CD4-positive, CD25-positive, alpha-beta regulatory T cell (primary cell): ENCODE data around the gene CLCN1. TPM values are rescaled to one million over a fixed set of nuclear protein-coding genes. Genes with fewer than 3 reads are reported as not detected.
A peak's percentile ranks its signal among the peaks of the same experiment; 100 is the strongest.

ENCODE experiments used
- ATAC-seq, 2 donors: fragments of 150-1000 bp; cut with Tn5 transposase; one replicate each; pipeline ENCODE4 v1.10.0; 2021; ENCODE audit warnings: low read depth in 2 of 2, moderate number of reproducible peaks in 2 of 2, moderate library complexity in 1 of 2
- DNase-seq, 3 donors: peaks; one replicate each; pipeline versions ENCODE4 v3.0.0 to v3.0.0-alpha.2; 2012 to 2022; ENCODE audit warnings: mixed read lengths in 1 of 3
- H3K27ac ChIP-seq: one replicate; pipeline ENCODE4 v1.7.0; 2013; ENCODE audit warnings: mild to moderate bottlenecking, low read length; ENCODE audit not compliant: insufficient read depth, poor library complexity, severe bottlenecking
- H3K27me3 ChIP-seq: one replicate; pipeline ENCODE4 v1.7.0; 2013; ENCODE audit warnings: low read length; ENCODE audit not compliant: control insufficient read depth, insufficient read depth
- H3K36me3 ChIP-seq: one replicate; pipeline ENCODE4 v1.7.0; 2013; ENCODE audit warnings: mild to moderate bottlenecking, low read length, moderate library complexity; ENCODE audit not compliant: control insufficient read depth, insufficient read depth
- H3K4me1 ChIP-seq: 2 replicates; pipeline ENCODE4 v1.7.0; 2013; ENCODE audit warnings: mild to moderate bottlenecking, low read length; ENCODE audit not compliant: insufficient read depth, control insufficient read depth, poor library complexity, severe bottlenecking
- H3K4me3 ChIP-seq: one replicate; pipeline ENCODE4 v1.7.0; 2013; ENCODE audit warnings: low read depth, mild to moderate bottlenecking, low read length, moderate library complexity
- H3K9me3 ChIP-seq, 2 experiments: 1 replicate in 1 of 2; 2 replicates in 1 of 2; pipeline ENCODE4 v1.7.0; 2013; ENCODE audit warnings: low read length in 2 of 2, mild to moderate bottlenecking in 1 of 2, moderate library complexity in 1 of 2; ENCODE audit not compliant: control insufficient read depth in 2 of 2
- H3K27ac Mint-ChIP-seq, 3 donors: one replicate each; pipeline ENCODE4 v1.8.0; 2020 to 2022; ENCODE audit warnings: mild to moderate bottlenecking in 3 of 3, mixed read lengths in 3 of 3, moderate library complexity in 2 of 3
- H3K27me3 Mint-ChIP-seq: one replicate; pipeline ENCODE4 v1.8.0; 2022; ENCODE audit warnings: mild to moderate bottlenecking, mixed read lengths
- H3K36me3 Mint-ChIP-seq: one replicate; pipeline ENCODE4 v1.8.0; 2020; ENCODE audit warnings: mixed read lengths
- H3K4me1 Mint-ChIP-seq, 4 donors: one replicate each; pipeline ENCODE4 v1.8.0; 2020 to 2022; ENCODE audit warnings: mixed read lengths in 4 of 4, mild to moderate bottlenecking in 1 of 4
- H3K4me3 Mint-ChIP-seq, 4 donors: one replicate each; pipeline ENCODE4 v1.8.0; 2020 to 2022; ENCODE audit warnings: mild to moderate bottlenecking in 4 of 4, mixed read lengths in 4 of 4, moderate library complexity in 3 of 4
- H3K9me3 Mint-ChIP-seq, 7 donors: one replicate each; pipeline ENCODE4 v1.8.0; 2020 to 2022; ENCODE audit warnings: mixed read lengths in 7 of 7, mild to moderate bottlenecking in 3 of 7, moderate library complexity in 2 of 7
- polyA plus RNA-seq, 4 donors: library from polyadenylated mRNA; unstranded; fragments of 300-500 nt; fragmentation: Illumina TruSeq; gene quantifications; one replicate each; pipeline ENCODE4 v1.2.3, GENCODE V29; 2021
- total RNA-seq: library from RNA; stranded (reverse); gene quantifications from one replicate; pipeline ENCODE4 v1.2.3, GENCODE V29; 2022

Gene CLCN1
- total and polyA plus RNA-seq, 5 donors from 2014 or later: 0.05 TPM; not detected in 4

DNA sequence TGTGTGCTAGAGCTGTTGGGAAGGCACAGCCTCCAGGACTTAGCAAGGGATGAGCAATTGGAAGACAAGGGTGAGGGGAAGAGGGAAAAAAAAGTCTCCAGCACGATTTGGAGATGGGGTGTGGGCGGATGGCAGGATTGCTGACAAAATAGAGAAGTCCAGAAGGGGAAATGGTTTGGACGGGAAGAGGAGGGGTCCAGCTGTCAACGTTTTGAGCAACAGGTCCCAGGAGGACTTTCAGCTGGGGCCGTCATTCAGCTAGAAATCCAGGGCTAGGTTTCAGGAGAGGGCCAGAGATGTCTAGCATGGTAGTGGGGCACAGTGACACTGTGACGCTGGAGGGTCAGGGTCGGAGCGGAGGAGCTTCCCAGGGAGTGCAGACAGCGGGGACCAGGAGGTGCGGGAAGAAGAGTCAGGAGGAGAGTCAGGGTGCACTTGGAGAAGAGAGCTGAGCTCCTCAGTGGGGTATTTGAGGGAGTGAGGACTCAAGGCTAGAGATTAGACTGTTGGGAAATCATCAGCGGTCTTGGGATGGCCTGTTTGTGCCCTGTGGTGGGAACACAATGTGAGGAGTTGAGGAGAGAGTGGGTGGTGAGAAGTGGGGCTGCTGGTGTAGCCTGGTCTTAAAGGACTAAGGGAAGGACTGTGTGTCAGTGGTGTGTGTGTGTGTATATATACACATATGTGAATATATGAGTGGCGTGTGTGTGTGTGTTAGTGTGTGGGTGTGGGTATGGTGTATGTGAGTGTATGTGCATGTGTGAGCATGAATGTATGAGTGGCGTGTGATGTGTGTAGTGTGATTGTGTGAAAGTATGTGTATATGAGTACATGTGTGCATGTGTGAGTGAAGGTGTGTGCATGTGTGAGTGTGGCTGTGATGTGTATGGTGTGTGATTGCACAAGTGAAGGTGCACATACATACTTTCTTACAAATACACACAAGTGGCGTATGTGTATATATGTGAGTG lies 69.0 kb downstream of the CLCN1 start:
- Histone ChIP-seq H3K27ac (peak overlapping the region; percentile 56), H3K4me3 (peak overlapping the region; percentile 58)
- no peak for DNase-seq

DNA sequence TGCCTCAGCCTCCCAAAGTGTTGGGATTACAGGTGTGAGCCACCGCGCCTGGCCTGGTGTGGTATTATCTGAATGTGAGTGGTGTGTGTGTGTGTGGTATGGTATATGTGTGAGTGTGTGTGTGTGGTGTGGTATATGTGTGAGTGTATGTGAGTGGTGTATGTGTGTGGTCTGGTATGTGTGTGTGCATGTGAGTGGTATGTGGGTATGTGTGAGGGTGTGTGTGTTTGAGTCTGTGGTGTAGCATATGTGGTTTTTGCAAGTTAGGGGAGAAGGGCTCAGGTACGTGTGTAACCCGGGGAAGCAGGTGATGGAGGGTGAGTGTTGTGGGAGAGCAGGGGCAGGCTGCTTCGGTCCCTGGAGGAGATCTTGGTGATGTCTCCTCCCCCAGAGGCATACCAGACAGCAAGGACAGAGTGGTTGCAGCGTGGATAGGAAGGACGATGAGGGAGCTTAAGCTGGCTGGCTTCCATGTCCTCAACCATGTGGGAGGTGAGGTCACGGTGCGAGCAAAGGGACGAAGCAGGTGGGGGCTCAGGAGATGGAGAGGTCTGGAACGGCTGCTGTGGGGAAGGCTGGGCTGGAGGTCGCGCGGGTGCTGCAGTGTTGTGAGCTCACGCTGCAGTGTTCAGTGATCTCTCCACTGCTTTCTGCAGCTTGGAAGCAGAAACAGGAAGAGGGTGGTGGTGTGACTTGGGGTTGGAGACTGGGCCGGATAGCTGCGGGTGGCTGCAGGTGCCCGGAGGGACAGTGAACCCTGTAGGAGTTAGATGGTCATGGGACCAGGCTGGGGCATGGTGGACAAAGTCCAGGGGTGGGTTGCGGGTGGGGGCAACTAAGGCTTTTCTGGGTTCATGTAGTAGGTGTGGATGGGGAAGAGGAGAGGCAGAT lies 70.2 kb downstream of the CLCN1 start:
- ATAC-seq: peak; percentile 49
- peaks cover 0 to 28% (median 6%) of the 10 kb centered on the region in 4 donors for H3K4me1 Mint-ChIP-seq
- Histone ChIP-seq H3K4me1 (peaks cover 54% of the 10 kb centered on the region), H3K9me3 (no peaks in the 10 kb centered on the region), H3K36me3 (peaks cover 35% of the 10 kb centered on the region), H3K4me3 (peak overlapping the region; percentile 58), H3K27me3 (no peaks in the 10 kb centered on the region), H3K27ac (peak overlapping the region; percentile 56)
- peak in 2 of 3 donors; percentile 39 to 64 for DNase-seq
- H3K9me3 Mint-ChIP-seq: no peaks in the 10 kb centered on the region
- H3K4me3 Mint-ChIP-seq: no peak overlapping the region
- H3K27me3 Mint-ChIP-seq: no peaks in the 10 kb centered on the region
- no peak overlapping the region for H3K27ac Mint-ChIP-seq
- H3K36me3 Mint-ChIP-seq: peaks cover 20% of the 10 kb centered on the region

More for the DNA sequence above, 69.0 kb downstream of the CLCN1 start:
- no peaks in the 10 kb centered on the region for H3K9me3 ChIP-seq
- peaks cover 0 to 1% (median 0%) of the 10 kb centered on the region in 7 donors for H3K9me3 Mint-ChIP-seq
- H3K36me3 Mint-ChIP-seq: peaks cover 12% of the 10 kb centered on the region
- H3K27ac Mint-ChIP-seq: no peak overlapping the region
- peaks cover 55% of the 10 kb centered on the region for H3K4me1 ChIP-seq
- no peaks in the 10 kb centered on the region for H3K27me3 Mint-ChIP-seq
- ATAC-seq: no peak
- peaks cover 23% of the 10 kb centered on the region for H3K36me3 ChIP-seq
- peaks cover 2 to 20% (median 7%) of the 10 kb centered on the region in 4 donors for H3K4me1 Mint-ChIP-seq
- H3K27me3 ChIP-seq: no peaks in the 10 kb centered on the region
- H3K4me3 Mint-ChIP-seq: no peak overlapping the region

DNA sequence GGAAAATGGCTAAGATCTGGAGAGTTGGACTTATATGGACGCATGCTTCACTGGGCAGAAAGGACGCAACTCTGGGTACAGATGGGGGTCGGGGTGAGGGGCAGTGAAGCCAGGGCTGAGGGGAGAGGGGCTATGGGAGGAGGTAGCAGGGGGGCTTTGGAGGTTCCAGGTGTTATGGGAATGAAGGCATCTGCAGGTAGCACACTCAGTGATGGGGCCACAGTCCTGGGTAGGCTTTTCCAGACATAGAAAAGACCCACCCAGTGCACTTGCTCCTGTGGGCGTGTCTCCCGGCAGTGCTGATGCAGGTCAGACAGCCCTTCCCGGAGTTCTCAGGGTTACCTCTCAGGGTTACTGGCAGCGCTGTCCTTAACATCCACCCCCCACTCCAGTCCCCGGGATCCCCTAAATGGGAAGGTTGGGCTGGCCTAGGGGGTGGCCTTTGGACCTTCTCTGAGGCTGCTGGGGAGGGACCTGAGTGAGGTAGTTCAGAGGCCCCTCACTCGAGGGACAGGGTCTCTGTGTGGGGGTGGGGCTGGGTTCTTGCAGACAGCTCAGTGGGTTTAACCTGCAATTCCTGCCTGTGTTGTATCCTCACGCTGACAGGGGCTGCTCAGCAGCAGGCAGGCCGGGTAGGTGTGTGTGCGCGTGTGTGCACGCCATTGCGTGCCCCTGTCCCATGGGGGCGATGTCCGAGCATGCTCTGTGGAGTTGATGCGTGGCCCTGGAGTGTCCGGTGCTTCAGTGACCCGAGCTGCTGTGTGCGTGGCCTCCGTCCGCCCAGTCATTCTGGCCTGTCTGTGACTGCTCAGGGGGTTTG lies 71.5 kb downstream of the CLCN1 start:
- Mint-ChIP-seq H3K36me3 (peaks cover 20% of the 10 kb centered on the region), H3K27me3 (no peaks in the 10 kb centered on the region), H3K27ac (peak overlapping the region in 1 of 3 donors; percentile 18), H3K4me3 (peak overlapping the region in 1 of 4 donors; percentile 68), H3K4me1 (peaks cover 0 to 28% (median 6%) of the 10 kb centered on the region in 4 donors), H3K9me3 (no peaks in the 10 kb centered on the region)
- Histone ChIP-seq H3K27ac (peak overlapping the region; percentile 56), H3K4me1 (peaks cover 46% of the 10 kb centered on the region), H3K36me3 (peaks cover 47% of the 10 kb centered on the region), H3K9me3 (no peaks in the 10 kb centered on the region), H3K4me3 (no peak overlapping the region), H3K27me3 (no peaks in the 10 kb centered on the region)
- DNase-seq: no peak
- no peak for ATAC-seq

DNA sequence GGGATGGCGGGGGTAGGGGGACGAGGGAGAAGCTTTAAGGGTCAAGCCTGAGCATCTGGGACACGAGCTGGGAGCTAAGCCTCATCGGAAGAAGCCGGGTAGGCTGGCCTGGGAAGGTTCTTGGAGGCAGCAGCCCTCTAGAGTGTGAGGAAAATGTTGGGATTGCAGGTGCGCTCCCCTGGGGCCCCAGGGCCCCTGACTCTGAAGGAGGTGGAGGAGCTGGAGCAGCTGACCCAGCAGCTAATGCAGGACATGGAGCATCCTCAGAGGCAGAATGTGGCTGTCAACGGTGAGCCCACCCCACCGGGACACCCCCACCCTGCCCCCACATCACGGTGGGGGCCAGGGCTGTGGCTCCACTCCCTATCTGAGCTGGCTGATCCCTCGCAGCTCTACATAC lies 72.1 kb downstream of the CLCN1 start:
- peaks cover 0 to 28% (median 4%) of the 10 kb centered on the region in 4 donors for H3K4me1 Mint-ChIP-seq
- no peaks in the 10 kb centered on the region for H3K27me3 ChIP-seq
- ATAC-seq: no peak
- peaks cover 39% of the 10 kb centered on the region for H3K4me1 ChIP-seq
- no peaks in the 10 kb centered on the region for H3K27me3 Mint-ChIP-seq
- no peak for DNase-seq
- H3K27ac Mint-ChIP-seq: peak overlapping the region in 1 of 3 donors; percentile 64
- H3K27ac ChIP-seq: no peak overlapping the region
- H3K4me3 ChIP-seq: no peak overlapping the region
- peaks cover 50% of the 10 kb centered on the region for H3K36me3 ChIP-seq
- peaks cover 23% of the 10 kb centered on the region for H3K36me3 Mint-ChIP-seq
- no peak overlapping the region for H3K4me3 Mint-ChIP-seq
- no peaks in the 10 kb centered on the region for H3K9me3 Mint-ChIP-seq
- H3K9me3 ChIP-seq: no peaks in the 10 kb centered on the region

DNA sequence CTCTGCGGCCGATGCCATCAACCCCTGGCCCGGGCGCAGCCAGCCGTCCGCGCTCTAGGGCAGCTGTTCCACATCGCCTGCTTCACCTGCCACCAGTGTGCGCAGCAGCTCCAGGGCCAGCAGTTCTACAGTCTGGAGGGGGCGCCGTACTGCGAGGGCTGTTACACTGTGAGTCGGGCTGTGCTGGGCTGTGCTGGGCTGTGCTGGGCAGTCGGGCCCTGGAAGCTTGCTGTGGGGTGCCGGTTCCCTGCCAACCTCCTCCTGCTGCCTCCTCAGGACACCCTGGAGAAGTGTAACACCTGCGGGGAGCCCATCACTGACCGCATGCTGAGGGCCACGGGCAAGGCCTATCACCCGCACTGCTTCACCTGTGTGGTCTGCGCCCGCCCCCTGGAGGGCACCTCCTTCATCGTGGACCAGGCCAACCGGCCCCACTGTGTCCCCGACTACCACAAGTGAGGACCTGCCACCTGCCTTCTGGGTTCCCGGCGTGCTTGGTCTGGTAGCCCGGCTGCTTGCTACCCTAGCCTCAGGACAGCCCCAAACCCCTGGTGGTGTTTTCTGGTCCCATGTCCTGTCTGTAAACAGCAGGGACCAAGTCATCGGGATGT lies 72.7 kb downstream of the CLCN1 start:
- peaks cover 52% of the 10 kb centered on the region for H3K36me3 ChIP-seq
- peak overlapping the region in 1 of 3 donors; percentile 9 for H3K27ac Mint-ChIP-seq

DNA sequence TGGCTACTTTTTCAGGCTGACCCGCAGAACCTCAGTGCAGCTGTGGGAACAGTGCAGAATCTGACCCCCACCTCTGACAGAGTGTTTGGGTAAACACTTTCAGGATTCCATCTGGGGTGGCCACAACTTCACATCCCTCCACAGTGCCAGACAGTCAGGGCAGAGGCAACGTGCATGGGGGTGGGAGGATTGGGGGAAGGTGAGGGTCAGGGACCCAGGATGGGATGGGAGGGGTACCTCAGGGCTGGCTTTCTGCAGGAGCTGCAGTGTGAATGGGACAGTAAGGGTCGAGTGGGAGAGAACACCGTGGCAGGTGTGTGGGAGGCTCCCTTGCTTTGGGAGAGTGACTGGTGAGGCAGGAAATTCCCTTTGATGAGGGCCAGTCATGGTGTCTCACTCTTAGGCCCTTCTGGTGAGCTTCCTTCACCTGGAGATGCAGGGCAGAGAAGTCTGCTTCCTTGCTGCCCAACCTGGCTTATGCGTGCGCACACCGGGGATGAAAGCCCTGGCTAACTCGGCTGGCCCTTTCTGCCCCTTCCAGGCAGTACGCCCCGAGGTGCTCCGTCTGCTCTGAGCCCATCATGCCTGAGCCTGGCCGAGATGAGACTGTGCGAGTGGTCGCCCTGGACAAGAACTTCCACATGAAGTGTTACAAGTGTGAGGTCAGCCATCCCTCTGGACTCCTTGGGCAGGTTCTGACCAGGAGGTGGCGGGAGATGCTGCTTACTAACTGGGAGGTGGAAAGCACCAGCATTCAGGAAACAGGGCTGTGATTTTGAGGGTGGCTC lies 73.6 kb downstream of the CLCN1 start:
- H3K4me1 ChIP-seq: peaks cover 24% of the 10 kb centered on the region
- H3K27ac ChIP-seq: no peak overlapping the region
- ATAC-seq (no peak), DNase-seq (no peak)
- Mint-ChIP-seq H3K36me3 (peaks cover 31% of the 10 kb centered on the region), H3K4me1 (peaks cover 0 to 30% (median 4%) of the 10 kb centered on the region in 4 donors), H3K27me3 (no peaks in the 10 kb centered on the region), H3K27ac (peak overlapping the region in 2 of 3 donors; percentile 5 to 55), H3K9me3 (no peaks in the 10 kb centered on the region), H3K4me3 (peak overlapping the region in 1 of 4 donors; percentile 20)
- no peaks in the 10 kb centered on the region for H3K27me3 ChIP-seq
- peaks cover 52% of the 10 kb centered on the region for H3K36me3 ChIP-seq
- no peak overlapping the region for H3K4me3 ChIP-seq
- H3K9me3 ChIP-seq: no peaks in the 10 kb centered on the region

More for the DNA sequence above, 72.7 kb downstream of the CLCN1 start:
- no peak overlapping the region for H3K4me3 ChIP-seq
- Mint-ChIP-seq H3K36me3 (peaks cover 26% of the 10 kb centered on the region), H3K27me3 (no peaks in the 10 kb centered on the region), H3K4me1 (peaks cover 0 to 29% (median 4%) of the 10 kb centered on the region in 4 donors), H3K9me3 (no peaks in the 10 kb centered on the region), H3K4me3 (no peak overlapping the region)
- no peaks in the 10 kb centered on the region for H3K9me3 ChIP-seq
- H3K27ac ChIP-seq: no peak overlapping the region
- H3K4me1 ChIP-seq: peaks cover 33% of the 10 kb centered on the region
- ATAC-seq (no peak), DNase-seq (no peak)
- no peaks in the 10 kb centered on the region for H3K27me3 ChIP-seq
